Suppressor macrophage treated with lipopolysaccharide for 1 hour (primary cell): ENCODE data around the gene AGFG1.
A peak's percentile ranks its signal among the peaks of the same experiment; 100 is the strongest.

ENCODE experiments used
- DNase-seq, 3 donors: peaks; one replicate each; pipeline ENCODE4 v3.0.0-alpha.2; 2020 to 2022

The AGFG1 gene, protein sequence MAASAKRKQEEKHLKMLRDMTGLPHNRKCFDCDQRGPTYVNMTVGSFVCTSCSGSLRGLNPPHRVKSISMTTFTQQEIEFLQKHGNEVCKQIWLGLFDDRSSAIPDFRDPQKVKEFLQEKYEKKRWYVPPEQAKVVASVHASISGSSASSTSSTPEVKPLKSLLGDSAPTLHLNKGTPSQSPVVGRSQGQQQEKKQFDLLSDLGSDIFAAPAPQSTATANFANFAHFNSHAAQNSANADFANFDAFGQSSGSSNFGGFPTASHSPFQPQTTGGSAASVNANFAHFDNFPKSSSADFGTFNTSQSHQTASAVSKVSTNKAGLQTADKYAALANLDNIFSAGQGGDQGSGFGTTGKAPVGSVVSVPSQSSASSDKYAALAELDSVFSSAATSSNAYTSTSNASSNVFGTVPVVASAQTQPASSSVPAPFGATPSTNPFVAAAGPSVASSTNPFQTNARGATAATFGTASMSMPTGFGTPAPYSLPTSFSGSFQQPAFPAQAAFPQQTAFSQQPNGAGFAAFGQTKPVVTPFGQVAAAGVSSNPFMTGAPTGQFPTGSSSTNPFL

GRCh38 chr2:227471924-227472264 lies at the start of gene AGFG1:
TSS of gene AGFG1 (plus strand) at chr2:227472156. CDS start at chr2:227472422, 266 bp downstream.
- DNase-seq: peak; percentile 87 to 92 (median 92)

GRCh38 chr2:227423656-227424499 lies 48.1 kb upstream of the AGFG1 start:
- no peak for DNase-seq

- DNase-seq: peak in 1 of 3 donors; percentile 9
Measured at GRCh38 chr2:227428731-227429285, 43.1 kb upstream of the AGFG1 start.

DNA sequence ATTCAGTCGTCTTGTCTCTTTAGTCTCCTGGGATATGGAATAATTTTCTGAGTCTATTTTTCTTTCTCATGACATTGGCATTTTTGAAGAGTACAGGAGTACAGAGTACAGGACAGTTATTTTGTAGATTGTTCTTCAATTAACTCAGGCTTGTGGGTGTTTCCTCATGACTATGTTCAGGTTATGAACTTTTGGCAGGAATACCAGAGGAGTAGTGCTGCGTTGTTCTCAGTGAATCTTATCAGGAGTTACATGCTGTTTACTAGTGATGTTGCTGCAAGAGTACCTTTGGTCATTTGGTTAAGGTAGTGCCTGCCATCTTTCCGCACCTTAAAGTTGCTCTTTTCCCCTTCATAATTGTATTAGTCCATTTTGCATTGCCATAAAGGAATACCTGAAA lies 41.3 kb upstream of the AGFG1 start:
- DNase-seq: no peak

GRCh38 chr2:227433171-227433570 lies 38.8 kb upstream of the AGFG1 start:
- DNase-seq: no peak

DNA sequence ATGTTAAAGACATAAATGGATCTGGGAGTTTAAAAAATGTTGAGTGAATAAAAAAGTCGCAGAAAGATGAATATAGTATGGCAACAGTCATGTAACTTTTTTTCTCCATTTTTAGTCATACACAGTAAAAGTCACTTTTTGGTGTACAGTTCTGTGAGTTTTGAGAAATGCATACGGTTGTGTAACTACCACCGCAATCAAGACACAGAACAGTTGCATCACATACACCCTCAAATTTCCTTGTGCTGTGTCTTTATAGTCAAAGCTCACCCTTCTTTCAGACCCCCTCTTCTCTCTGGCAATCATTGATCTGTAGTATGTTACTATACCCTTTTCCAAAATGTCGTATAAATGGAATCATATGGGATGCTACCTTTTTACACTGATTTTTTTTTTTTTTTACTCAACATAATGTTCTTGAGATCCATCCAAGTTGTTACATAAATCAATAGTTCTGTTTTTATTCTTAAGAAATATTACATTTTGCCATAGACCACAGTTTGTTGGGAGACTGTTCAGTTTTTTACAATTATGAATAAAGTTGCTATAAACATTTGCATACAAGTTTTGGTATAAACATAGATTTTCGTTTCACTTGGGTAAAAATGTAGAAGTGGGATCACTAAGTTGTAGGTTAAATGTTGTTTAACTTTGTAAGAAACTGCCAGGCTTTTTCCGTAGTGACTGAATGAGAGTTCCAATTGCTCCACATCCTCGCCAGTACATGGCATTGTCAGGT lies 35.4 kb upstream of the AGFG1 start:
- DNase-seq: peak; percentile 50 to 78 (median 78)

GRCh38 chr2:227439214-227439613 lies 32.7 kb upstream of the AGFG1 start:
- no peak for DNase-seq

DNA sequence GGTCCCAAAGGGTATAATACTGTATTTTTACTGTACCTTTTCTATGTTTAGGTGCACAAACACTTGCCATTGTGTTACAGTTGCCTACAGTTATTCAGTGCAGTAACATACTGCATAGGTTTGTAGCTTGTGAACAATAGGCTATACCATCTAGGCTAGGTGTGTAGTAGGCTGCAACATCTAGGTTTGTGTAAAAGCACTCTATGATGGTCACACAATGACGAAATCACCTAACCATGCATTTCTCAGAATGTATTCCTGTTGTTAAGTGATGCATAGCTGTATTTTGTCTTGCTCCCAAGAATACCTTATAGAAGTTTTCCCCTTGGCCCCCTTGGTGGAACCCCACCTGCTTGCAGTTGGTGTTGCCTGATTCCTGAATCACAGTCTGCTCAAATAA lies 29.3 kb upstream of the AGFG1 start:
- DNase-seq: no peak

GRCh38 chr2:227443889-227444568 lies 27.9 kb upstream of the AGFG1 start:
- DNase-seq: no peak

DNA sequence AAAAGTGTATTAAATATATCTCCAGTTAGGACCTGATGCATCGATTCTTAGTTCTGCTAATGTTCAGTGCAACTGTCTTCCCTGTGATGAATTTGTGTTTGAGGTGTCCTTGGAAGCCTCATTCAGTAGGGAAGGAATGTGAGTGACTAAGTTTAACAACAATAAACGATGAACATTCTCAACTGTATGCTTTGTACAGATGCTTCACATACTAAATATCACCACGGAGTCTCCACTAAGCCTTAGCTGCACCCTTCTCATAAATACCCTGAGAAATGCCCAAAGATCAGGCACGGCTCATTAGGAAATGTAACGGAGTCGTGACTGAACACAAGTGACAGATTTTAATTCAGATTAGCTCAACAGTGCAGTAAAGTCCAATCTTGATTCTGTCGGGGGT lies 24.4 kb upstream of the AGFG1 start:
- DNase-seq: no peak

GRCh38 chr2:227450311-227450841 lies 21.6 kb upstream of the AGFG1 start:
- peak in 2 of 3 donors; percentile 36 to 41 for DNase-seq

DNA sequence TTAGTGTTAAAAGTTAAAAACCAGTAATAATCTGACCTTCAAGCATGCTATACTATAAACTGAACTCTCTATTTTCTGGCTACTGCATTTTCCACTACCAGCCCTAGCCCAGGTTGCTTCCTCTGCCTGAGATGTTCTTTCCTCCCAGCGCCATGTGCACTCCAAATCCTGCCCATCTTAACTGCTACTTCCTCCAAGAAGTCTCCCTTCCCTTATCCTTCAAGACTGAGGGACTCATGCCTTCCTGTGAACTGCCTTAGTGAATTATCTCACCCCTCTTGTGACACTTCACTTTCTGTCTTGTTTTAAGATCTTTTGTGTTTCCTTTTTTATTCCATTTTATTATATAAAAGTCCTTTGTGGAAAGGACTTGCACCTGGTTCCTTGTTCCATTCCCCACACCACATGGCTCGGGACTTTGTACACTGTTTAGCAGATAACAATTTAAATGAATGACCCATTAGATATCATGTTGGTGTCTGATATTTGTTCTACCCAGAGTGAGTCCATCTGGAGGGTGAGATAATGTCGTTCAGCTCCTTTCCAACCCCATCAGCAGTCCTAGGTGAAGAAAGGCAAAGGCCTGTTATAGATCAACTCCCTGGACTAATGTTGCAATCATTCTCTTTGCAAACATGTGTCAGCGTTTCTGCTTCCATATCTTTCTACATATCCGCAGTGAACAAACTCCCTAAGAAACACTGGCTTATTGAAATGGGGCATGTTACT lies 20.9 kb upstream of the AGFG1 start:
- DNase-seq: peak; percentile 68 to 83 (median 76)

- DNase-seq: no peak
Measured at GRCh38 chr2:227451655-227451992, 20.3 kb upstream of the AGFG1 start.

- no peak for DNase-seq
Measured at GRCh38 chr2:227453810-227454209, 18.1 kb upstream of the AGFG1 start.

- DNase-seq: no peak
Measured at GRCh38 chr2:227454323-227454860, 17.6 kb upstream of the AGFG1 start.

DNA sequence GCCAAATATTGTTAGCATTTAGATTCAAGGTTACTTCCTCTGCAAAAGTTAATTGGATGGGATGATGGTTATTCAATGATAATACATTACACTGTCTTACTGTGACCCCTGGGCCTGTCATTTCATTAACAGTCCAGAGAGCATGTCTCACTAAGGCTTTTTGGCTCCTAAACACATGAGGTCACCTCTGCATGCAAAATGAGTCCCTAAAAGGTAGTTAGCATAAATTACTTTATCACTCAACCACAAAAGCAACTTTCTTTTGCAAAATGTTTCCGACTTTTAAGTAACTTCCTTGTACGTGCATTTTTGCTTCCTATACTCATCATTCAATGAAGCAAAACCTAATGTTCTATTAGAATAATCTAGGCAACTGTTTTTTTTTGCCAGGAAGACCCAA lies 16.8 kb upstream of the AGFG1 start:
- DNase-seq: peak in 1 of 3 donors; percentile 33

- DNase-seq: no peak
Measured at GRCh38 chr2:227456102-227456501, 15.9 kb upstream of the AGFG1 start.

- DNase-seq: peak; percentile 82 to 89 (median 86)
Measured at GRCh38 chr2:227456772-227457171, 15.2 kb upstream of the AGFG1 start.

DNA sequence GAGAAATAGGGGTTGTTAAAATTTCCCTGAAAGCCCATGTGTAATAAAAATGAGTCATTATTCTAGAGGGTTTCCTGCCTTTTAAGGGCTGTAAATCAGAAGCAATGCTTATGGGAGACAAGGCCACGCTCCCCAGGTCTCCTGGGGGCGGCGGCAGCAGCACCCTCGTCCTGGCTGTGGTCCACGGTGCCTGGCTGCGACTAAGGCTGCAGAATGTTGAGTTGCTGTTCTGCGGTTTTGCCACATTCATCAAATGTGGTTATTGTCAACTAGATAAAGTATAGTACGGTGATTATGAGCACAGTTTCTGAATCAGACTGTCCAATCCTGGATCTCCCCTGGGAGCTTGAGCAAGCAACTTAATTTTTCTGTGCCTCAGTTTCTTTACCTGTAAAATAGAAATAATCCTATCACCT lies 11.9 kb upstream of the AGFG1 start:
- DNase-seq: peak; percentile 58 to 79 (median 73)

DNA sequence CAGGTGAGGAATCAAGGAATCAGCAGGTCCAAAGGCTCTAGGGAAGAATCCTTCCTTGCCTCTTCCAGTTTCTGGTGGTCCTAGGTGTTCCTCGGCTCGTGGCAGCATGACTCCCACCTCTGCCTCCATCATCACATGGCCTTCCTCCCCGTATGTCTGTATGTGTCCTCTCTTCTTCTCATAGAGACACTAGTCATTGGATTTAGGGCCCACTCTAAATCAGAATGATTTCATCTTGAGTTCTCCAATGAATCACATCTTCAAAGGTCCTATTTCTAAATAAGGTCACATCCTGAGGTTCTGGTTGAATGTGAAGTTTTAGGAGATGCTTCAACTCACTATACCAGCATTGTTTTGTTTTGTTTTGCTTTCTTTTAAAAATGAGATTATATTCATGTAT lies 11.1 kb upstream of the AGFG1 start:
- peak in 2 of 3 donors; percentile 38 to 56 for DNase-seq
